Bronchial epithelial cell (primary cell): Measurements from ENCODE around the gene C10orf90. TPM values are rescaled to one million over a fixed set of nuclear protein-coding genes. Genes with fewer than 3 reads are reported as not detected.

Experiments
- DNase-seq: peaks from one replicate; pipeline ENCODE4 v3.0.0-alpha.2; 2010; ENCODE audit warnings: low read depth
- FAIRE-seq: peaks from 2 replicates; lab custom pipeline; 2011; peaks lifted over from hg19 to GRCh38; lab: Jason Lieb, UNC
- H3K27me3 ChIP-seq: 2 replicates; pipeline ENCODE4 v1.5.1; 2011; ENCODE audit warnings: low read length; ENCODE audit not compliant: control insufficient read depth, insufficient read depth
- H3K36me3 ChIP-seq: 2 replicates; pipeline ENCODE4 v1.5.1; 2011; ENCODE audit warnings: low read length; ENCODE audit not compliant: control insufficient read depth, insufficient read depth
- H3K4me3 ChIP-seq: 2 replicates; pipeline ENCODE4 v1.5.1; 2011; ENCODE audit warnings: mild to moderate bottlenecking, low read depth, low read length, control low read depth
- CTCF ChIP-seq: IDR thresholded peaks from 2 replicates; pipeline ENCODE4 v1.5.1; 2011; ENCODE audit warnings: mild to moderate bottlenecking, moderate library complexity, low read length, control low read depth, inconsistent platforms; ENCODE audit not compliant: insufficient read depth, severe bottlenecking
- total RNA-seq: library from RNA; depleted of rRNA; stranded (reverse); fragments of >200 nt; gene quantifications from 2 replicates; pipeline ENCODE4 v1.2.1, GENCODE V29; 2014

The C10orf90 gene
- total RNA-seq, 1 donor from 2014 or later: not detected

- Histone ChIP-seq H3K36me3 (no peaks in the 10 kb centered on the region), H3K4me3 (no peak overlapping the region), H3K27me3 (peaks cover 2% of the 10 kb centered on the region)
- TF ChIP-seq CTCF: no peak
- FAIRE-seq: no peak
- no peak for DNase-seq
Observed at GRCh38 chr10:126570245-126570570, 100.3 kb downstream of the C10orf90 start.

DNA sequence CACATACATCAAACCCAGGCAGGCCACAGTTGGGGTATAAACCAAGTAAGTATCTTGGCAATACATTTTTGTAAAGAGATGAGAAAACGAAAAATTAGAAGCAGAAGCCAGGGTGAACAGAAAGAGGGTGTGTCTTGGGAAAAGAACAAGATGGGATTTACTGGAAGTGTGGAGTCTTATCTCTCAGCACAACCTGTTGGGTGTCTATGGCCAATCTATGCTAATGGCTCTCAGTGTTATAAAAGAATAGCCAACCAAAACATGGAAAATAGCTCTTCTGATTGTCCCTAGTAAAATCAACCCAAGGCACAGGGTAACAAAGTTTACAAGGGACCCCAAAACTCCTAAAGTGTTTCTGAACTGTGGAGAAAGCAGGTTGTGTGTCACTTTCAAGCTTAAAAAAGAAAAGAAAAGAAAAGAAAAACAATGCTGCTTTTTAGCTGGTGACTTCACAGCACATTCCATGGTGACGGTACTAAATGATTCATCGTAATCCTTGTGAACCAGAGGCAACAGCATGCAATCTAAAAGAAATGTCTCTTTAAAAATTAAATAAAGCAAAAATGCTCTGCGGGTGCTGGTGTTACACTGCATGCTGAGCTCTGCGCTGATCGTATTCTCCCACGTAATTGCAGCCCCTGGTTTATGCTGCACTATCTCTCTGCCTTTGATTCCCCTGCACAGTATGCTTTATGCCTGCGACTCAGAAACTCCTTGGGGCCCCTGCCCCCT, 100.8 kb downstream of the C10orf90 start:
- DNase-seq: peak; percentile 66
- Histone ChIP-seq H3K4me3 (no peak overlapping the region), H3K27me3 (peaks cover 2% of the 10 kb centered on the region), H3K36me3 (no peaks in the 10 kb centered on the region)
- TF ChIP-seq CTCF: no peak
- no peak for FAIRE-seq

GRCh38 chr10:126568809-126569385, 101.6 kb downstream of the C10orf90 start:
- no peak for TF ChIP-seq CTCF
- FAIRE-seq: no peak
- Histone ChIP-seq H3K4me3 (no peak overlapping the region), H3K27me3 (peaks cover 2% of the 10 kb centered on the region), H3K36me3 (no peaks in the 10 kb centered on the region)
- no peak for DNase-seq

DNA sequence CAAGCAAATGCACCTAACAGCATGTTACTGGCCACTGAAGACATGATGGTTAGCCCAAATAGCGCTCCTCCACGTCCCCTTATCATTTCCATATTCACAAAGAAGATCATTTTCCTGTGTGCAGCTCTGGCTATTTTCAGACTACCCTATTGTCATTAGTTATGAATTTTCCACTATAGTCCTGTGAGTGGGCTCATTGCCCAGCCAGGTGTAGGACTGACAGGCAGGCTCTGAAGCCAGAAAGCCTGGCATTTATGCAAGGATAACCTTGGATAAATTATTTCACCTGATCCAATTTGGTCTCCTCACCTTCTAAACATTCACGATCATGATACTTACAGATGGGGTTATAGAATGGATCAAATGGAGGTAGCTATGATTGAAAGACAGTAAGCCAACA, 104.6 kb downstream of the C10orf90 start:
- DNase-seq: no peak
- H3K36me3 ChIP-seq: no peaks in the 10 kb centered on the region
- no peak for FAIRE-seq
- peaks cover 2% of the 10 kb centered on the region for H3K27me3 ChIP-seq
- TF ChIP-seq CTCF: no peak
- H3K4me3 ChIP-seq: no peak overlapping the region

DNA sequence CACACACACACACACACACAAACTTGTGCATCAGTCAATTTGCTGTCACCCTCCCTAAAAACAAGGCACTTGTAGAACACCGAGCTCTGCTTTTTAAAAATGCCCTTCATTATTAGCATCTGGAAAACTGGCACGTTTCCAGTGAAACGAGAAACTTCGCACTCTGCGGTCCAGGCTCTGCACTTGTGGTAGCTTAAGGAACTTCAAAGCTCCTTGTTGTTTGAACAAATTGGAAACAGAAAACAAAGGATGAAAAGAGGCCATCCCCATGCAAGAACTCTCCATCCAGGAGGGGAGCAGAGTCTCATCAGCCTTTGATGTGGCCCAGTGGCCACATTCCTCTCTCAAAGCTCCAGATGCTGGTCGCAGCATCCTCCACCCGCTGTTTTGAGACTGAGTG, 105.1 kb downstream of the C10orf90 start:
- DNase-seq: no peak

More for the DNA sequence above, 105.1 kb downstream of the C10orf90 start:
- FAIRE-seq: no peak
- H3K36me3 ChIP-seq: no peaks in the 10 kb centered on the region
- no peak for TF ChIP-seq CTCF
- H3K27me3 ChIP-seq: peaks cover 2% of the 10 kb centered on the region
- H3K4me3 ChIP-seq: no peak overlapping the region
